GM19324 (cell line): ENCODE measurements around the gene WDR72.
"Not testable (repeated sequence)": the region's sequence is repeated elsewhere in the genome, so short reads cannot be mapped to it uniquely, and the experiment has no call there.

Source experiments
- ATAC-seq: cut with Tn5 transposase; IDR thresholded peaks from one replicate; pipeline ENCODE4 v1.9.1; 2021; ENCODE audit warnings: mild to moderate bottlenecking, moderate library complexity; ENCODE audit not compliant: unreplicated experiment, low FRiP score

Gene WDR72

DNA sequence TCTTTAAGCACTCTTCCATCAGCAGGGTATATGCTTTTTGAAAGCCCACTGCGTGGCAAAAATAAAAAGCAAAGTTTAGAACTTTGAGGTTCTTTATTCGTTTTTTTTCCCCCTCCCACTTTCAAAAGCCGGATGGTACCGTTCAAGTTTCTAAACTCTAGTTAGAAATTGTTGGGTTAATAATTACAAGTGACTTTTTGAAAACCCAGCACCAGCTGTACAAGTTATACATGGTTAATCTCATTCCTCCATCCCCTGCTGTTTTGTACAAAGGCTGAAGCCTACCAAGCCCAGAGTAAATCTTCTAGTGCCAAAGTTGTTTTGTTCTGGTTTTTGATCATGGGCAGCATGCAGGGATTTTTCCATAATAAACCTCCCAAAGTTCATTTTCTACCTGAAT is 48.6 kb downstream of the WDR72 start:
- ATAC-seq: no peak

DNA sequence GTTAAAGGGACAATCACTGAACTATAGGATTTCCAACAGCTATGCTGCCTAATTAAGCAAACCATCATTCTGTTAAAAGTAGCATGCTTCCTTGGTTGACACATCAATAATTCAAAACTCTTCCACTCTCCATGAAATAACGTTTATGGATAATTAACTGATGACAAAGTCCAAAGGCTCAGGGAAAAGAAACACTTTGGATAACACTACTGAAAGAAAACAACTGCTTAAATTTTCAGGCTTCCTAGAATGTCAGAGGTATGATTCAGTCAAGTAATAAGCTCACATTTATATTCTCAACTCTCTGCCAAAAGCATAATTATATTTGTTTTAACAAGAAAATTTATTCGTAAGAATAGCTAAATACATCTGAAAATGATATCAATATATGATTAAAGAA is 49.6 kb downstream of the WDR72 start:
- ATAC-seq: no peak

- no peak for ATAC-seq
Observed at GRCh38 chr15:53695365-53695764, 64.1 kb downstream of the WDR72 start.

DNA sequence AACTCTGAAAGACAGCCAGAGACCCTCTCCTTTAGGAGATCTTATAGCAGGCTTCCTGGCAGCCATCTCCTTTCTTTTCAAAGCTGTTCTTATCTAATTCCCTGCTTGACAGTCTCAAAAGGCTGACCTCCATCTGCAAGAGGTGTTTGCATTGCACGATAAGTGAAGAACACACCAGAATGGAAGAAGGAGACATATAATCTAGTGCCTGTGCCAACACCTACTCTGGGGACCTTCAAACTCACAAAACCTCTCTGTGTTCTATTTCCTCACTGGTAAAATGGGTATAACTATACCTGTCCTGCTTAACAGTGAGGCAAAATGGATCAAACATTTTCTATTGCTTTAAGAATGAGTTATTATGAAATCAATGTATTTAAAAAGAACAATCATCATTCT is 65.0 kb downstream of the WDR72 start:
- no peak for ATAC-seq

GRCh38 chr15:53693729-53694475 is 65.6 kb downstream of the WDR72 start:
- ATAC-seq: no peak

- ATAC-seq: not testable (repeated sequence)
Observed at GRCh38 chr15:53684162-53684561, 75.3 kb downstream of the WDR72 start.

- ATAC-seq: no peak
Observed at GRCh38 chr15:53681056-53681455, 78.4 kb downstream of the WDR72 start.

DNA sequence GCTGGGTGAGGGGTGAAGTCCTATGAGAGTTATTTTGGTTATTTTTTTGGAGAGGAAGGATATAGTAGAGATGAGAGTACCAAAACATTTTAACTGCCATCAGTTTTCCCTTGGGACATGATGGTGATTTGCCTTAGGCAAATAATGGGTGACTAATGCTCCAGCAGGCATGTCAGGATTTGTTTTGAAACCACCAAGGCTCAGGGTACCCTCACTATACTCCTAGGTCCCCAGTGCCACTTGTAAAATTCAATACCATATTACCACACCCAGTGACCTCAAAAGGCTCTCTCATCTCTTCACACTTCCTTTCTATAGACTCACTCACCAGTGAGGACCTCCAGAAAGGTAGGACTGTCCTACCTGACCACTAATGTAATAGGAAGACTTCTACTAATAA is 83.6 kb downstream of the WDR72 start:
- no peak for ATAC-seq

DNA sequence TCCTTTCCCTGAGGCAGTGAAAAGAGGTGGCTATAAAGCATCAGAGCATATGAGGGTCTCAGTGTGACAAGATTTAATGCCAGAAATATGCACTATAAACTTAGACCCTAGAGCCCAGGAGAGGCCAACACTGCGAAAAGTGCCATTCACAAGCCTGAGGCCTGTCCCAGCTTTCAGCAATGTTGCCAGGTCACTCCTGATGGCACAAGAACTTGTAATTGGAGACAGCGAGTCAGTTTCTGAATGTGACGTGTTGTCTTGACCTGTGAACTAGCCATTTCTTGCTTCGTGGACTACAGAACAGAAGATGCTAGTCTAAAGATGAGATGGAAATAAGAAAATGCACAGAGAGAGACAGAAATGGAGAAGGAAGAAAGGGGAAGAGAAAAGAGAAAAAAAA is 87.9 kb downstream of the WDR72 start:
- ATAC-seq: no peak

DNA sequence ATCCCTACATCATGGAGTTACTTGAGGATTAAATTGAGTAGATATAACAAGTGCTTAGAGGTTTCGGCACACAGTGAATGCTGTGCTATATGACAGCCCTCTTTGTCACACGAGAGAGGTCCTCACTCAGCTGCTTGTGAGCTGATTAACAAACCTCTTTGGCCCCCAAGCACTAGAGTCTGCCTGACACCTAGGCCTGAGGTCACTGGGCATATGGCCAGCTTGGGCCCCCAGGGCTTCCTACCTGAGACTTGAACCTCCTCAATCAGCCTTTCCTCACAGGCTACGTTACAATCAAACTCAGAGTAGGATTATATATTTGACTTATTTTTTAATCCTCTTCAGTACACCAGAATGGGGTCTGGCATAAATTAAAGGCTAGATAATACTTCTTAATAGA is 88.8 kb downstream of the WDR72 start:
- ATAC-seq: no peak

DNA sequence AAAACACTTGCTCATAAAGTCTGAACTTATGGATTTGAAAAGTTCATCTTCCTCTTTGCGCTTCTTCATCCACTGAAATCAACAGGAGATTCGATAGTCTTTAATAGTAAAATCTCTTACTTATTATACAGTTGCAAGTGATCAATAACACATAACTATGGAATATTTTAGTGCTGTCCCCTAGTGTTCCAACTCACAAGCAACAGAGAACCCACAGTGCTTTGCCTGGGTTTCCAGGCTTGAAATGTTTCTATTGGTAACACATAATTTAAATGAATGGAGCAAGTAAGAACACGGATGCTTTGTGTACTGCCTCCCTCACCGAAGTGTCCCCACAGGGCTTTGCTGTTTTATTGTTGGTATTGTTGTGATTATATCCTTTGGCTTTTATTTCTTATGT is 93.5 kb downstream of the WDR72 start:
- ATAC-seq: no peak

- ATAC-seq: no peak
Observed at GRCh38 chr15:53658827-53659555, 100.5 kb downstream of the WDR72 start.

- ATAC-seq: no peak
Observed at GRCh38 chr15:53658255-53658654, 101.2 kb downstream of the WDR72 start.

GRCh38 chr15:53648934-53649333 is 110.5 kb downstream of the WDR72 start:
- ATAC-seq: no peak

DNA sequence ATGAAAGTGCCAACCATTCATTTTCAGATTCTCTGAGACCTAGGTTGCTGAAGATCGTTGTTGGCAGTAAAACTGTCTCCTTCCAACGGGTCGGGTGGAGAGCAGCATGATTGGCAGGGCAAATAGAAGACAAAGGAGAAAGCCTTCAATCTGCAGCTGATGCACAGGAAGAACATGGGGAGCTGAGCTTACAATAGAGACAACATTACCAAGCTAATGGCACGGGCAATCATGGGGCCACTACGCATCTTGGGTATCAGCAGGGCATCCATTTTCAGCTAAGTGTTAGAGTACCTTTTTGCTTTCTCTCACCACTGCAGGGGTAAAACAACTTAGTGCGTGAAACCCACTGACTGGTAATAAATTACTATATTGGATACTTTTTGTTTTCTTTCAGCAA is 114.8 kb downstream of the WDR72 start:
- ATAC-seq: no peak

GRCh38 chr15:53634517-53635106 is 124.9 kb downstream of the WDR72 start:
- ATAC-seq: no peak

GRCh38 chr15:53627279-53627678 is 132.2 kb downstream of the WDR72 start:
- ATAC-seq: no peak

DNA sequence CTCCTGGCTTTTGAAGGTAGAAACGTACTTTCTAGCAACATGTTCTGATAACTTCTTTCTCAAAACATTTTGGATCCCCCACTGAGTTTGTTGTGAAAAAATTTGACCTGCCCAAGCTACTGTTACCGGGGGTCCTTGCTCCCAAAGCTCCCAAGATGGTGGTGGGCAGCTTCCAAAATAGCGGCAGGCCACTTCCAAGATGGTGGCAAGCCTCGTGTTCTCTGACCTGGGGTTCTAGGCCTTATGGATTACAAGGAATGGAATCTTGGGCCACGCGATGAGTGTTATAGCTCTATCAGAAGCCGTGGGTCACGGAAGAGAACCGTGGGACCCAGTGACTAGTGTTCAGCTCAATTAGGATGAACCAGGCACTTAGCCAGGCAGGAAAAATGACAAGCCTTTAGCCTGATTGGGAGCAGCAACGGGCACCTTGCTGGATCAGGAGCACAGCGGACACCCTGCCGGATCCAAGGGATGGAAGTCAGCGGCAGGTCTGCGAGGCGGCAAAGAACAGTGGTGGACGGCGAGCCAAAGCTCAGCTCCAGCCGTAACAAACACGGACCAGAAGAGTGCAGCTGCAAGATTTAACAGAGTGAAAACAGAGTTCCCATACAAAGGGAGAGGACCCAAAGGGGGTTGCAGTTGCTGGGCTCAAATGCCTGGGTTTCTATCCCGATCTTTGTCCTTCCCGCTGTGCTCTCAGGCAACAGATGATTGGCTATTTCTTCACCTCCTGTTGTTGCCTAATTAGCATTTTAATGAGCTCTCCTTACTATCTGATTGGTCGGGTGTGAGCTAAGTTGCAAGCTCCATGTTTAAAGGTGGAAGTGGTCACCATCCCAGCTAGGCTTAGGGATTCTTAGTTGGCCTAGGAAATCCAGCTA is 133.3 kb downstream of the WDR72 start:
- no peak for ATAC-seq

DNA sequence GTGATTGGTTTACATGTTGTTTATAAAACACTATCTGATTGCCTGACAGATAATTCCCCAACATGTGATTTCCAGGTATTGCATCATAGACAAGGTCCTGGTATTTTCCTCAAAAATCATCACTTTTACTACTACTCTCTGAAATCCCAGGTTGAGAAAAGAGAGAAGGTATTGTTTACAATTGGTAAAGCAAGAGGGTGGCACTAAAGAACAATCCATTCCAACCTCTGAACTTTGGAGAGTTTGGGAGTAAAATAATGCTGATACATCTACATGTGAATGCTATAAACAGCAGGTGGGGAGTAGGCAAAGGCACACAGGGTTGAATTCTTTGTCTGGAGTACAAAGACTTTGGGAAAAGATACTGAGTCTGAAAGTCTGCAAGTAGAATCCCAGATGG is 134.2 kb downstream of the WDR72 start:
- no peak for ATAC-seq

- ATAC-seq: no peak
Observed at GRCh38 chr15:53618461-53618860, 141.0 kb downstream of the WDR72 start.
